Hepatocyte (in vitro differentiated cells): ENCODE measurements around the gene ACKR3. TPM values are rescaled to one million over a fixed set of nuclear protein-coding genes. Genes with fewer than 3 reads are reported as not detected.

Experiments
- DNase-seq: peaks from one replicate; pipeline ENCODE4 v3.0.0-alpha.2; 2016; ENCODE audit warnings: low spot score
- H2AFZ ChIP-seq: fragments of 200-600 bp; sonication (generic); 2 replicates; pipeline ENCODE4 v1.6.0; 2016; ENCODE audit warnings: antibody characterized with exemption, mild to moderate bottlenecking
- H3K27ac ChIP-seq: fragments of 200-600 bp; sonication (generic); 2 replicates; pipeline ENCODE4 v1.5.1; 2016; ENCODE audit warnings: mild to moderate bottlenecking
- H3K27me3 ChIP-seq: fragments of 200-600 bp; sonication (generic); 2 replicates; pipeline ENCODE4 v1.6.1; 2016
- H3K36me3 ChIP-seq: fragments of 200-600 bp; sonication (generic); replicated peaks from 2 replicates; pipeline ENCODE4 v1.5.1; 2016; ENCODE audit warnings: low read depth; ENCODE audit not compliant: insufficient read depth
- H3K4me1 ChIP-seq: fragments of 200-600 bp; sonication (generic); 2 replicates; pipeline ENCODE4 v1.5.1; 2016; ENCODE audit warnings: mild to moderate bottlenecking, moderate library complexity; ENCODE audit not compliant: insufficient read depth
- H3K4me2 ChIP-seq: fragments of 200-600 bp; sonication (generic); 2 replicates; pipeline ENCODE4 v1.6.0; 2016
- H3K4me3 ChIP-seq: fragments of 200-600 bp; sonication (generic); 2 replicates; pipeline ENCODE4 v1.5.1; 2016; ENCODE audit warnings: mild to moderate bottlenecking
- H3K79me2 ChIP-seq: fragments of 200-600 bp; sonication (generic); 2 replicates; pipeline ENCODE4 v1.6.0; 2017; ENCODE audit warnings: mild to moderate bottlenecking
- H3K9me2 ChIP-seq: fragments of 200-600 bp; sonication (generic); replicated peaks from 2 replicates; pipeline ENCODE4 v1.6.0; 2017; ENCODE audit warnings: mild to moderate bottlenecking; ENCODE audit not compliant: insufficient read depth
- H3K9me3 ChIP-seq: fragments of 200-600 bp; sonication (generic); 2 replicates; pipeline ENCODE4 v1.5.1; 2016; ENCODE audit warnings: low read depth, mild to moderate bottlenecking
- H4K20me1 ChIP-seq: fragments of 200-600 bp; sonication (generic); 2 replicates; pipeline ENCODE4 v1.6.0; 2016; ENCODE audit warnings: mild to moderate bottlenecking; ENCODE audit not compliant: insufficient read depth, poor library complexity, severe bottlenecking
- CTCF ChIP-seq: fragments of 200-600 bp; sonication (generic); IDR thresholded peaks from 2 replicates; pipeline ENCODE4 v1.5.1; 2016; ENCODE audit warnings: antibody characterized with exemption, mild to moderate bottlenecking; ENCODE audit not compliant: poor library complexity
- EZH2 ChIP-seq: fragments of 200-600 bp; sonication (generic); IDR thresholded peaks from 2 replicates; pipeline ENCODE4 v1.6.1; 2016; ENCODE audit warnings: antibody characterized with exemption, mild to moderate bottlenecking, borderline replicate concordance
- EZH2phosphoT487 ChIP-seq: fragments of 200-600 bp; sonication (generic); IDR thresholded peaks from one replicate; pipeline ENCODE4 v1.6.1; 2018; ENCODE audit warnings: antibody characterized with exemption, mild to moderate bottlenecking, low read depth, moderate library complexity; ENCODE audit not compliant: unreplicated experiment, severe bottlenecking
- WGBS: methylation state at CpG from one replicate; pipeline ENCODE4 v1.1.6; 2016; ENCODE audit warnings: low lambda C conversion rate; ENCODE audit errors: missing lambda C conversion rate; 5-methylcytosine and 5-hydroxymethylcytosine counted together
- polyA plus RNA-seq: library from polyadenylated mRNA; unstranded; fragments of >200 nt; fragmentation: Nextera tagmentation; extraction: Ambion mirVana; gene quantifications from 2 replicates; pipeline ENCODE4 v1.2.1, GENCODE V29; 2016
- total RNA-seq: library from RNA; depleted of rRNA; stranded (reverse); fragments of >200 nt; gene quantifications from 2 replicates; pipeline ENCODE4 v1.2.3, GENCODE V29; 2014

The ACKR3 gene
- total and polyA plus RNA-seq, 2 experiments from 2014 or later: 49.5 to 58.9 TPM

DNA sequence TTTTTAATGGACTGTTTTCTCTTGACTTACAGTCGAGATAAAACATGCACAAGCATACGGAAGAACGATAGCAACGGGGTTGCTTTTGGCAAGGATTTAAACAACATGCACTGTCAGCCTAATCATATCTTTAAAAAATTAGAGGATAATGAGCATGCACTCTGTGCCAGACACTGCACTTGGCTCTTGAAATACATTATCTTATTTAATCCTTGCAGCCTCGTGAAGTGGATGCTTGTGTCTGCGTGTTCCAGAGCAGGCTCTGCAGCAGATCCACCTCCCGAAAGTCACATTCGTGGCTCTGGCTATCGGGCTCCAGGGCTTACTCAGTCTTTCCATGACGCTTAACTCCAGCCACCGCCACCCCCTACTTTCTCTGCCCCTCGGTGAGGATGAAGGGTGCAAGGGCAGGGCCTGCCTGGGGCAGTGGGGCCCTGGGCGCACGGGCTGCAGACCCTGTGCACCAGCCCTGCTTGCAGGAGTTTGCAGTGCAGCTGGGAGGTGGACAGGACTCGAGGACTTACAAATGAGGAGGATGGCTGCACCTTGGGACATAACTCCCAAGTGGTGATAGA lies 61.7 kb downstream of the ACKR3 start:
- Histone ChIP-seq H3K79me2 (no peaks in the 10 kb centered on the region), H4K20me1 (no peaks in the 10 kb centered on the region), H3K27ac (peak overlapping the region; percentile 42), H3K36me3 (no peaks in the 10 kb centered on the region), H3K4me1 (peaks cover 7% of the 10 kb centered on the region), H3K4me2 (peak overlapping the region; percentile 48), H3K27me3 (no peaks in the 10 kb centered on the region), H3K4me3 (no peak overlapping the region), H3K9me2 (no peaks in the 10 kb centered on the region), H3K9me3 (no peaks in the 10 kb centered on the region), H2AFZ (no peak overlapping the region)
- TF ChIP-seq EZH2phosphoT487: no peak
- no peak for TF ChIP-seq EZH2
- no peak for TF ChIP-seq CTCF
- DNase-seq: peak; percentile 67
- 45% methylated on average over 15 of the region's 15 CpGs for WGBS

DNA sequence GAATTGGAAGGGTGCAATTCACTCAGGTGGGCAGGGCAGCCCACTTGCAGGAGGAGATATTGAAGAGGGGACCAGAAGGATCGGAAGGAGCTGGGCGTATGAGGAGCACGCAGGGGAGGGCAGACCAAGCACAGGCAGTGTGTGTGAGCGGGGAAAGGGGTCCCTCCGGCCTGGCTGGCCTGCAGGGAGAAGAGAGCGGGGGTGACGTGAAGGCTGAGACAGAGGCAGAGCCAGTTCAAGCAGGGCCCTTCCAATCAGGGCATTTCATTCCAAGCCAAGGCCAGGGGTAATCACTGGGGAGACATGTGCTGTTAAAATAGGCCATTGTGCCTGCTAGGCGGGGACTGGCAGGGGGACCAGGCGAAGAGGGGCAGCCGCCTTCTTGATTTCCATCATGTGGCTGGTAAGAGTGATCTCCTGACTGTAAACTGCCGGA lies 62.2 kb downstream of the ACKR3 start:
- 95% methylated on average over 11 of the region's 11 CpGs for WGBS
- Histone ChIP-seq H3K9me2 (no peaks in the 10 kb centered on the region), H3K4me2 (peak overlapping the region; percentile 19), H3K79me2 (no peaks in the 10 kb centered on the region), H3K4me1 (peaks cover 7% of the 10 kb centered on the region), H3K27ac (peak overlapping the region; percentile 42), H3K27me3 (no peaks in the 10 kb centered on the region), H3K4me3 (no peak overlapping the region), H3K9me3 (no peaks in the 10 kb centered on the region), H3K36me3 (no peaks in the 10 kb centered on the region), H2AFZ (no peak overlapping the region), H4K20me1 (no peaks in the 10 kb centered on the region)
- DNase-seq: no peak
- TF ChIP-seq CTCF (no peak), EZH2phosphoT487 (no peak), EZH2 (no peak)
